B cell (primary cell): ENCODE results near the gene AMER1. TPM values are rescaled to one million over a fixed set of nuclear protein-coding genes. Genes with fewer than 3 reads are reported as not detected.

Experiments
- ATAC-seq: fragments of 200-7000 bp; cut with Tn5 transposase; one replicate; pipeline ENCODE4 v1.10.0; 2021; ENCODE audit warnings: low read depth, mild to moderate bottlenecking, moderate number of reproducible peaks, moderate library complexity
- CTCF ChIA-PET: fragments of 350-600 bp; sonication (Branson Sonifier 250); formaldehyde crosslinking; loops from one replicate; lab custom pipeline; 2021; ENCODE audit warnings: antibody characterized with exemption, inconsistent platforms; lab: Charles Lee
- POLR2A ChIA-PET: fragments of 350-600 bp; sonication (Branson Sonifier 250); formaldehyde crosslinking; loops from one replicate; lab custom pipeline; 2021; ENCODE audit warnings: antibody characterized with exemption; lab: Charles Lee
- DNase-seq: peaks from one replicate; pipeline ENCODE4 v3.0.0; 2013
- H2AFZ ChIP-seq: 2 replicates; pipeline ENCODE4 v1.6.1; 2012; ENCODE audit warnings: mild to moderate bottlenecking, low read depth, low read length; ENCODE audit not compliant: insufficient read depth, poor library complexity, severe bottlenecking
- H3K27ac ChIP-seq, 2 donors: 1 replicate in 1 of 2; 2 replicates in 1 of 2; pipeline ENCODE4 v1.5.1; 2012 to 2013; ENCODE audit warnings: low read length in 2 of 2, mild to moderate bottlenecking in 2 of 2, moderate library complexity in 1 of 2
- H3K27me3 ChIP-seq, 4 experiments: fragments of 200-600 bp in 1 of 4; sonication (generic) in 1 of 4; replicated peaks in 1 of 4; 1 replicate in 2 of 4; 2 replicates in 2 of 4; pipeline versions ENCODE4 v1.6.1 to v1.7.0; 2013 to 2016; ENCODE audit warnings: low read length in 3 of 4, mild to moderate bottlenecking in 2 of 4, mixed read lengths in 1 of 4, moderate library complexity in 1 of 4; ENCODE audit not compliant: insufficient read depth in 4 of 4, control insufficient read depth in 3 of 4; ENCODE audit errors: control extremely low read depth in 1 of 4
- H3K36me3 ChIP-seq, 2 experiments: replicated peaks in 1 of 2; 1 replicate in 1 of 2; 2 replicates in 1 of 2; pipeline versions ENCODE4 v1.6.1 to v1.7.1; 2013; ENCODE audit warnings: low read length in 1 of 2; ENCODE audit not compliant: insufficient read depth in 2 of 2, control insufficient read depth in 1 of 2; ENCODE audit errors: control extremely low read depth in 1 of 2, extremely low read depth in 1 of 2
- H3K4me1 ChIP-seq, 2 donors: fragments of 200-600 bp in 1 of 2; sonication (generic) in 1 of 2; 1 replicate in 1 of 2; 2 replicates in 1 of 2; pipeline versions ENCODE4 v1.5.1 to v1.6.1; 2013 to 2017; ENCODE audit warnings: low read length in 2 of 2; ENCODE audit not compliant: control insufficient read depth in 2 of 2, insufficient read depth in 2 of 2
- H3K4me2 ChIP-seq: replicated peaks from 2 replicates; pipeline ENCODE3; 2012; ENCODE audit warnings: mild to moderate bottlenecking, low read depth, low read length; ENCODE audit not compliant: poor library complexity, severe bottlenecking
- H3K4me3 ChIP-seq, 5 experiments: fragments of 200-600 bp in 1 of 5; sonication (generic) in 1 of 5; 1 replicate in 3 of 5; 2 replicates in 2 of 5; pipeline versions ENCODE4 v1.5.1 to v1.7.0; 2011 to 2016; ENCODE audit warnings: low read length in 4 of 5, mild to moderate bottlenecking in 4 of 5, low read depth in 2 of 5, control low read depth in 1 of 5, moderate library complexity in 1 of 5; ENCODE audit not compliant: insufficient read depth in 1 of 5; ENCODE audit errors: control extremely low read depth in 1 of 5, extremely low read depth in 1 of 5
- H3K79me2 ChIP-seq: fragments of 200-600 bp; sonication (generic); one replicate; pipeline ENCODE4 v1.6.0; 2016; ENCODE audit warnings: low read length; ENCODE audit not compliant: control insufficient read depth, insufficient read depth
- H3K9ac ChIP-seq: fragments of 200-600 bp; sonication (generic); 2 replicates; pipeline ENCODE4 v1.6.1; 2017; ENCODE audit warnings: mild to moderate bottlenecking, low read length, moderate library complexity
- H3K9me3 ChIP-seq, 3 donors: one replicate each; pipeline versions ENCODE4 v1.6.1 to v1.7.1; 2013; ENCODE audit warnings: low read length in 2 of 3; ENCODE audit not compliant: control insufficient read depth in 2 of 3, insufficient read depth in 1 of 3; ENCODE audit errors: control extremely low read depth in 1 of 3
- H4K20me1 ChIP-seq: 2 replicates; pipeline ENCODE4 v1.6.0; 2012; ENCODE audit warnings: mild to moderate bottlenecking, low read length; ENCODE audit not compliant: insufficient read depth, control insufficient read depth, poor library complexity, severe bottlenecking
- H3K27ac Mint-ChIP-seq: one replicate; pipeline ENCODE4 v1.8.0; 2021; ENCODE audit warnings: mixed read lengths
- H3K27me3 Mint-ChIP-seq: one replicate; pipeline ENCODE4 v1.8.0; 2021; ENCODE audit warnings: mixed read lengths
- H3K4me1 Mint-ChIP-seq: one replicate; pipeline ENCODE4 v1.8.0; 2021; ENCODE audit warnings: mixed read lengths
- H3K4me3 Mint-ChIP-seq: one replicate; pipeline ENCODE4 v1.8.0; 2021; ENCODE audit warnings: mixed read lengths
- H3K9me3 Mint-ChIP-seq: one replicate; pipeline ENCODE4 v1.8.0; 2022; ENCODE audit warnings: mixed read lengths; ENCODE audit not compliant: insufficient read depth
- CTCF ChIP-seq: fragments of 200-600 bp; IDR thresholded peaks from one replicate; pipeline ENCODE4 v1.8.0; 2022; ENCODE audit warnings: antibody characterized with exemption, mild to moderate bottlenecking
- EZH2 ChIP-seq: IDR thresholded peaks from 2 replicates; pipeline ENCODE4 v1.6.1; 2012; ENCODE audit warnings: borderline replicate concordance, low read depth, mild to moderate bottlenecking, moderate library complexity, low read length; ENCODE audit not compliant: insufficient read depth, poor library complexity, severe bottlenecking
- WGBS: methylation state at CpG from one replicate; pipeline ENCODE4 v1.1.5; 2013; ENCODE audit warnings: missing lambda C conversion rate; ENCODE audit not compliant: insufficient coverage; 5-methylcytosine and 5-hydroxymethylcytosine counted together
- intact Hi-C: fragments of 100-400 bp; cut with micrococcal nuclease; formaldehyde crosslinking; loops from one replicate; pipeline ENCODE4 v1.10.0; 2022
- polyA plus RNA-seq: library from polyadenylated mRNA; depleted of rRNA; stranded (reverse); fragments of >200 nt; gene quantifications from 2 replicates; pipeline ENCODE4 v1.2.3, GENCODE V29; 2012
- total RNA-seq, 2 donors: library from RNA; stranded (reverse); fragments of 120-200 nt in 1 of 2; gene quantifications; 1 replicate in 1 of 2; 2 replicates in 1 of 2; pipeline versions ENCODE4 v1.2.3 to v1.2.4, GENCODE V29; 2013 to 2022

The AMER1 gene
- total and polyA plus RNA-seq, 2 donors (not counting 1 experiment from before 2014, with no cell fraction given), result 1.5 to 8.6 TPM

GRCh38 chrX:64191281-64192010 is 14.1 kb downstream of the AMER1 start:
- TF ChIP-seq EZH2, result no peak
- no peak for TF ChIP-seq CTCF
- intact Hi-C loops, result no loop called here
- ATAC-seq, result no peak
- Mint-ChIP-seq H3K4me1 (no peaks in the 10 kb centered on the region), H3K27ac (no peak overlapping the region), H3K9me3 (no peaks in the 10 kb centered on the region), H3K4me3 (no peak overlapping the region), H3K27me3 (no peaks in the 10 kb centered on the region)
- Histone ChIP-seq H4K20me1 (no peaks in the 10 kb centered on the region), H2AFZ (no peak overlapping the region), H3K27ac (no peak overlapping the region), H3K9ac (no peak overlapping the region), H3K79me2 (no peaks in the 10 kb centered on the region), H3K4me3 (no peak overlapping the region), H3K27me3 (no peaks in the 10 kb centered on the region), H3K4me1 (no peaks in the 10 kb centered on the region), H3K9me3 (no peaks in the 10 kb centered on the region), H3K36me3 (peaks cover 0 to 8% of the 10 kb centered on the region in 2 experiments), H3K4me2 (no peak overlapping the region)
- POLR2A ChIA-PET, result no interaction called here
- CTCF ChIA-PET, result no interaction called here
- 98% methylated on average over 7 of the region's 19 CpGs for WGBS
- DNase-seq, result no peak

- no peak overlapping the region for H3K27ac ChIP-seq
- no peak overlapping the region for H3K4me2 ChIP-seq
- H3K4me3 Mint-ChIP-seq, result no peak overlapping the region
- H3K79me2 ChIP-seq, result no peaks in the 10 kb centered on the region
- no peaks in the 10 kb centered on the region for H3K27me3 Mint-ChIP-seq
- H3K9me3 Mint-ChIP-seq, result no peaks in the 10 kb centered on the region
- H3K9ac ChIP-seq, result no peak overlapping the region
- CTCF ChIA-PET, result no interaction called here
- TF ChIP-seq EZH2, result no peak
- no peak for TF ChIP-seq CTCF
- POLR2A ChIA-PET, result no interaction called here
- no peaks in the 10 kb centered on the region for H4K20me1 ChIP-seq
- H3K4me3 ChIP-seq, result no peak overlapping the region
- ATAC-seq (no peak), DNase-seq (no peak)
- no peaks in the 10 kb centered on the region for H3K9me3 ChIP-seq
- H3K27ac Mint-ChIP-seq, result no peak overlapping the region
- peaks cover 0 to 8% of the 10 kb centered on the region in 2 experiments for H3K36me3 ChIP-seq
- intact Hi-C loops, result no loop called here
- 91% methylated on average over 3 of the region's 10 CpGs for WGBS
- no peak overlapping the region for H2AFZ ChIP-seq
- H3K4me1 ChIP-seq, result no peaks in the 10 kb centered on the region
- H3K27me3 ChIP-seq, result no peaks in the 10 kb centered on the region
- no peaks in the 10 kb centered on the region for H3K4me1 Mint-ChIP-seq
Measured at GRCh38 chrX:64190136-64190740, 15.3 kb downstream of the AMER1 start.
